Astrocyte (in vitro differentiated cells and primary cell): ENCODE data around the gene FAM200C. TPM values are rescaled to one million over a fixed set of nuclear protein-coding genes. Genes with fewer than 3 reads are reported as not detected.

Experiments used
- DNase-seq: peaks from one replicate; pipeline ENCODE4 v3.0.0-alpha.2; 2010; ENCODE audit warnings: low read depth
- FAIRE-seq: peaks from 2 replicates; lab custom pipeline; 2011; peaks lifted over from hg19 to GRCh38; lab: Jason Lieb, UNC
- H2AFZ ChIP-seq: 2 replicates; pipeline ENCODE4 v1.6.0; 2012; ENCODE audit warnings: low read depth, low read length, inconsistent platforms
- H3K27ac ChIP-seq: 2 replicates; pipeline ENCODE4 v1.5.1; 2011; ENCODE audit warnings: low read depth, low read length, inconsistent platforms
- H3K27me3 ChIP-seq: 2 replicates; pipeline ENCODE4 v1.6.0; 2011; ENCODE audit warnings: low read length, inconsistent platforms; ENCODE audit not compliant: insufficient read depth
- H3K36me3 ChIP-seq: 2 replicates; pipeline ENCODE4 v1.5.1; 2011; ENCODE audit warnings: low read length, inconsistent platforms; ENCODE audit not compliant: insufficient read depth
- H3K4me1 ChIP-seq: 2 replicates; pipeline ENCODE4 v1.5.1; 2011; ENCODE audit warnings: low read length, inconsistent platforms; ENCODE audit not compliant: insufficient read depth
- H3K4me2 ChIP-seq: 2 replicates; pipeline ENCODE4 v1.6.0; 2012; ENCODE audit warnings: low read length, inconsistent platforms
- H3K4me3 ChIP-seq: 2 replicates; pipeline ENCODE4 v1.5.1; 2011; ENCODE audit warnings: low read depth, mild to moderate bottlenecking, low read length, inconsistent platforms; ENCODE audit not compliant: insufficient read depth
- H3K79me2 ChIP-seq: 2 replicates; pipeline ENCODE4 v1.6.0; 2012; ENCODE audit warnings: mild to moderate bottlenecking, low read length, inconsistent platforms; ENCODE audit not compliant: insufficient read depth
- H3K9ac ChIP-seq: 2 replicates; pipeline ENCODE4 v1.6.0; 2012; ENCODE audit warnings: mild to moderate bottlenecking, low read length, inconsistent platforms
- H3K9me3 ChIP-seq: 2 replicates; pipeline ENCODE4 v1.5.1; 2012; ENCODE audit warnings: low read depth, mild to moderate bottlenecking, low read length, inconsistent platforms; ENCODE audit not compliant: insufficient read depth
- H4K20me1 ChIP-seq: 2 replicates; pipeline ENCODE4 v1.6.0; 2012; ENCODE audit warnings: low read length, inconsistent platforms; ENCODE audit not compliant: insufficient read depth
- H3K27ac Mint-ChIP-seq: one replicate; pipeline ENCODE4 v1.8.0; 2021; ENCODE audit warnings: mild to moderate bottlenecking, mixed read lengths; ENCODE audit not compliant: unreplicated experiment
- H3K27me3 Mint-ChIP-seq: one replicate; pipeline ENCODE4 v1.8.0; 2021; ENCODE audit warnings: low read depth, mixed read lengths; ENCODE audit not compliant: unreplicated experiment
- H3K36me3 Mint-ChIP-seq: one replicate; pipeline ENCODE4 v1.8.0; 2021; ENCODE audit warnings: low read depth, mixed read lengths; ENCODE audit not compliant: unreplicated experiment
- H3K4me1 Mint-ChIP-seq: one replicate; pipeline ENCODE4 v1.8.0; 2021; ENCODE audit warnings: low read depth, mixed read lengths; ENCODE audit not compliant: unreplicated experiment
- H3K4me3 Mint-ChIP-seq: one replicate; pipeline ENCODE4 v1.8.0; 2021; ENCODE audit warnings: mild to moderate bottlenecking, moderate library complexity, mixed read lengths; ENCODE audit not compliant: unreplicated experiment
- H3K9me3 Mint-ChIP-seq: one replicate; pipeline ENCODE4 v1.8.0; 2021; ENCODE audit warnings: mild to moderate bottlenecking, mixed read lengths; ENCODE audit not compliant: unreplicated experiment
- EZH2 ChIP-seq: IDR thresholded peaks from 2 replicates; pipeline ENCODE4 v1.6.1; 2012; ENCODE audit warnings: mild to moderate bottlenecking, low read length, inconsistent platforms; ENCODE audit not compliant: insufficient read depth
- total RNA-seq: library from RNA; stranded (reverse); gene quantifications from 2 replicates; pipeline ENCODE4 v1.2.1, GENCODE V29; 2021
- TF ChIP-seq, protein P1 (sequence below): IDR thresholded peaks from 2 replicates; pipeline ENCODE4 v1.5.1; 2011; ENCODE audit warnings: low read depth, mild to moderate bottlenecking, inconsistent platforms, low read length, moderate library complexity; ENCODE audit not compliant: insufficient read depth

The FAM200C gene
- total RNA-seq, 1 donor from 2014 or later, result 1.7 TPM

DNA sequence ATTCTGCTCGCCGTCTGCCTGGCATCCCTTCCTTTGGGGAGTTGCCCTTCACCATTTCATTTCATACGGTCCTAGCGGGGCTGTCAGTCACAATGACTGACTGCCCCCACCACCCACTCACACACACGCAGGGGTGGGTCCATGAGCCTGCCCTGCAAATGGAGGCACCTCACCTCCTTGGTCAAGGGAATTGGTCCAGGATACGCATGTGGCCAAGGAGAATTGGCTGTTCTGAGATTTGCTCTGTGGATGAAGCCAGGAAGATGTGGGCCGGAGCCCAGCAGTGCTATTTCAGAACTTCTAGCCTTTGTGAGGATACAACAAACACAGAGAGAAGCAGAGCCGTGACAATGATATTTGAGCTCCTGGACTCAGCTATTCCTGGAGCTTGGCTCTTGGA lies 46.5 kb downstream of the FAM200C start:
- Histone ChIP-seq H3K4me1 (no peaks in the 10 kb centered on the region), H3K36me3 (no peaks in the 10 kb centered on the region), H4K20me1 (no peaks in the 10 kb centered on the region), H2AFZ (no peak overlapping the region), H3K27me3 (no peaks in the 10 kb centered on the region), H3K27ac (no peak overlapping the region), H3K79me2 (no peaks in the 10 kb centered on the region), H3K4me3 (no peak overlapping the region), H3K4me2 (no peak overlapping the region), H3K9me3 (no peaks in the 10 kb centered on the region), H3K9ac (no peak overlapping the region)
- no peaks in the 10 kb centered on the region for H3K4me1 Mint-ChIP-seq
- H3K27me3 Mint-ChIP-seq, result peaks cover 14% of the 10 kb centered on the region
- no peaks in the 10 kb centered on the region for H3K36me3 Mint-ChIP-seq
- FAIRE-seq (no peak), DNase-seq (no peak)
- H3K9me3 Mint-ChIP-seq, result no peaks in the 10 kb centered on the region
- H3K4me3 Mint-ChIP-seq, result no peak overlapping the region
- TF ChIP-seq, protein P1, sequence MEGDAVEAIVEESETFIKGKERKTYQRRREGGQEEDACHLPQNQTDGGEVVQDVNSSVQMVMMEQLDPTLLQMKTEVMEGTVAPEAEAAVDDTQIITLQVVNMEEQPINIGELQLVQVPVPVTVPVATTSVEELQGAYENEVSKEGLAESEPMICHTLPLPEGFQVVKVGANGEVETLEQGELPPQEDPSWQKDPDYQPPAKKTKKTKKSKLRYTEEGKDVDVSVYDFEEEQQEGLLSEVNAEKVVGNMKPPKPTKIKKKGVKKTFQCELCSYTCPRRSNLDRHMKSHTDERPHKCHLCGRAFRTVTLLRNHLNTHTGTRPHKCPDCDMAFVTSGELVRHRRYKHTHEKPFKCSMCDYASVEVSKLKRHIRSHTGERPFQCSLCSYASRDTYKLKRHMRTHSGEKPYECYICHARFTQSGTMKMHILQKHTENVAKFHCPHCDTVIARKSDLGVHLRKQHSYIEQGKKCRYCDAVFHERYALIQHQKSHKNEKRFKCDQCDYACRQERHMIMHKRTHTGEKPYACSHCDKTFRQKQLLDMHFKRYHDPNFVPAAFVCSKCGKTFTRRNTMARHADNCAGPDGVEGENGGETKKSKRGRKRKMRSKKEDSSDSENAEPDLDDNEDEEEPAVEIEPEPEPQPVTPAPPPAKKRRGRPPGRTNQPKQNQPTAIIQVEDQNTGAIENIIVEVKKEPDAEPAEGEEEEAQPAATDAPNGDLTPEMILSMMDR, result no peak
- TF ChIP-seq EZH2, result no peak
- no peak overlapping the region for H3K27ac Mint-ChIP-seq

DNA sequence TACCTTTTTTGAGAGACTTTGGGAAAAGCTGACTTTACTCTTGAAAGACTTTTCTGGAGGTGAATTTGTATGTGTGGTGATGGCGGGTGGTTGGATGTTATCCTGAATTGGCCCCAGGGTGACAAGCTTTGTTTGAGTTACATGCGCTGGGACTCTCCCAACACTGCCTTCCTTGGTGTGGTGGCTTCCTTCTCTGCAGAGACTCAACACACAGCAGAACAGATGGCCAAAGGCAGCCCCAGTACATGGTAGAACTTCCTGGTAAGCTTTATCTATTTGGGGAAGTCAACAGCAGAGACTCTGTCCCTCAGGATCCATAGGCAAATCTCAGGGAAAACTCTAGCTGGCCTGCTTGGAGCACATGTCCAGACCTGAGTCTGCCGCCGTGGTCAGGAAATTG lies 47.5 kb downstream of the FAM200C start:
- Histone ChIP-seq H3K27me3 (no peaks in the 10 kb centered on the region), H3K4me2 (no peak overlapping the region), H3K4me1 (no peaks in the 10 kb centered on the region), H3K27ac (no peak overlapping the region), H3K9ac (no peak overlapping the region), H2AFZ (no peak overlapping the region), H4K20me1 (no peaks in the 10 kb centered on the region), H3K79me2 (no peaks in the 10 kb centered on the region), H3K9me3 (no peaks in the 10 kb centered on the region), H3K36me3 (no peaks in the 10 kb centered on the region), H3K4me3 (no peak overlapping the region)
- Mint-ChIP-seq H3K9me3 (no peaks in the 10 kb centered on the region), H3K27me3 (peaks cover 12% of the 10 kb centered on the region), H3K4me3 (no peak overlapping the region), H3K27ac (no peak overlapping the region), H3K4me1 (no peaks in the 10 kb centered on the region), H3K36me3 (no peaks in the 10 kb centered on the region)
- DNase-seq (no peak), FAIRE-seq (no peak)
- TF ChIP-seq, protein P1, result no peak
- no peak for TF ChIP-seq EZH2

DNA sequence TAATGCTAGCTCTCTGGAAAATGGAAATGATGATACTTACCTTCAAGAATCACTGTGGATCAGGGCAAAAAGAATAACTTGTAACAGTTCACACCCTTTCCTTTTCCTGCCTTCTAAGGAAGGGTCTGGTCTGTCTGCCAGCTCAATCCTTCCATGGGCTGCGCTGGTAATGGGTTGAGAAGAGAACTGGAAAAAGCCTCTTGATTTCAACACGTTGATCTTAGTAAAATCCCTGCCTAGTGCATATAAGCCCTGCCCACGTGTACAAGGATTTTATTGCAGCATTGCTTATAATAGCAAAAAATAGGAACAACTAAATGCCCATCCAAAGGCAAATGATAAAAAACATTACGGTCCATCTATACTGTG lies 49.9 kb downstream of the FAM200C start:
- Mint-ChIP-seq H3K27ac (no peak overlapping the region), H3K4me3 (no peak overlapping the region), H3K4me1 (no peaks in the 10 kb centered on the region), H3K9me3 (no peaks in the 10 kb centered on the region), H3K27me3 (peaks cover 4% of the 10 kb centered on the region), H3K36me3 (no peaks in the 10 kb centered on the region)
- H3K27me3 ChIP-seq, result no peaks in the 10 kb centered on the region
- DNase-seq (no peak), FAIRE-seq (no peak)
- H3K4me1 ChIP-seq, result no peaks in the 10 kb centered on the region
- H3K27ac ChIP-seq, result no peak overlapping the region
- H3K4me2 ChIP-seq, result no peak overlapping the region
- no peaks in the 10 kb centered on the region for H4K20me1 ChIP-seq
- TF ChIP-seq, protein P1, result no peak
- no peak for TF ChIP-seq EZH2
- H3K9me3 ChIP-seq, result no peaks in the 10 kb centered on the region
- no peaks in the 10 kb centered on the region for H3K36me3 ChIP-seq
- H3K9ac ChIP-seq, result no peak overlapping the region
- no peaks in the 10 kb centered on the region for H3K79me2 ChIP-seq
- no peak overlapping the region for H3K4me3 ChIP-seq
- no peak overlapping the region for H2AFZ ChIP-seq
